HCT116 (cell line): Measurements from ENCODE around the gene KLHDC9.
A peak's percentile ranks its signal among the peaks of the same experiment; 100 is the strongest.

Experiments used
- CTCF ChIP-seq, 3 experiments: fragments of 200-600 bp in 1 of 3; sonication (generic) in 1 of 3; IDR thresholded peaks in 2 of 3; conservative IDR thresholded peaks in 1 of 3; 2 replicates each; pipeline ENCODE4 v1.5.1; 2012 to 2017; ENCODE audit warnings: low read depth in 2 of 3, low read length in 2 of 3, antibody characterized with exemption in 1 of 3, borderline replicate concordance in 1 of 3, control low read depth in 1 of 3, mild to moderate bottlenecking in 1 of 3, mixed read lengths in 1 of 3, mixed run types in 1 of 3, moderate library complexity in 1 of 3; ENCODE audit not compliant: insufficient read depth in 1 of 3
- EZH2 ChIP-seq: fragments of 200-600 bp; sonication (generic); IDR thresholded peaks from 2 replicates; pipeline ENCODE4 v1.6.1; 2017; ENCODE audit warnings: antibody characterized with exemption, mixed run types
- EZH2phosphoT487 ChIP-seq: fragments of 200-600 bp; IDR thresholded peaks from 2 replicates; pipeline ENCODE4 v1.6.1; 2018; ENCODE audit warnings: antibody characterized with exemption, borderline replicate concordance
- JUND ChIP-seq: IDR thresholded peaks from 2 replicates; pipeline ENCODE4 v1.6.1; 2012
- MAX ChIP-seq: IDR thresholded peaks from 2 replicates; pipeline ENCODE4 v1.6.1; 2012
- POLR2A ChIP-seq: IDR thresholded peaks from 2 replicates; pipeline ENCODE4 v1.7.0; 2011; ENCODE audit warnings: borderline replicate concordance; ENCODE audit not compliant: insufficient read depth, insufficient read length; ENCODE audit errors: extremely low read depth
- POLR2AphosphoS5 ChIP-seq: IDR thresholded peaks from 2 replicates; pipeline ENCODE4 v1.6.1; 2011; ENCODE audit warnings: mild to moderate bottlenecking, low read depth, low read length, moderate library complexity
- RAD21 ChIP-seq: IDR thresholded peaks from 2 replicates; pipeline ENCODE4 v1.6.1; 2012; ENCODE audit warnings: low read depth, mild to moderate bottlenecking
- REST ChIP-seq: IDR thresholded peaks from 2 replicates; pipeline ENCODE4 v1.6.1; 2012; ENCODE audit warnings: low read depth
- SIN3A ChIP-seq: IDR thresholded peaks from 2 replicates; pipeline ENCODE4 v1.6.1; 2012; ENCODE audit warnings: low read depth
- TCF7L2 ChIP-seq: IDR thresholded peaks from 2 replicates; pipeline ENCODE4 v1.7.0; 2011; ENCODE audit warnings: borderline replicate concordance, inconsistent platforms; ENCODE audit not compliant: insufficient read depth, insufficient read length; ENCODE audit errors: extremely low read depth
- ZNF274 ChIP-seq: fragments of 200-500 bp; sonication (Bioruptor generic); IDR thresholded peaks from 2 replicates; pipeline ENCODE4 v1.6.1; 2014; ENCODE audit warnings: mild to moderate bottlenecking, low read depth, low read length, inconsistent platforms

- TF ChIP-seq MAX (no peak), CTCF (IDR thresholded peaks at IDR 0.05 in 2 of 3, conservative IDR thresholded peaks at IDR 0.05 in 1 of 3; ENCODE audit: borderline replicate concordance in 1 of 3, insufficient read depth in 1 of 3, low read depth in 2 of 3, low read length in 2 of 3) (peak; percentile 52 to 81 (median 52)), POLR2A (no peak), RAD21 (peak; percentile 82), JUND (no peak), ZNF274 (no peak), EZH2phosphoT487 (no peak), SIN3A (no peak), POLR2AphosphoS5 (no peak), EZH2 (no peak), REST (no peak), TCF7L2 (no peak)
Measured at GRCh38 chr1:161139766-161140165, 41.6 kb downstream of the KLHDC9 start.
